Mesothelial cell of epicardium (in vitro differentiated cells): Measurements from ENCODE around the gene LCK. TPM values are rescaled to one million over a fixed set of nuclear protein-coding genes. Genes with fewer than 3 reads are reported as not detected.

Experiments used
- DNase-seq, 2 experiments: peaks; one replicate each; pipeline ENCODE4 v3.0.0; 2021; ENCODE audit warnings: low spot score in 2 of 2; ENCODE audit not compliant: unreplicated experiment in 2 of 2
- H3K27ac Mint-ChIP-seq: 2 replicates; pipeline ENCODE4 v1.8.0; 2021; ENCODE audit warnings: mixed read lengths
- H3K27me3 Mint-ChIP-seq: 2 replicates; pipeline ENCODE4 v1.8.0; 2021; ENCODE audit warnings: low read depth, mixed read lengths
- H3K36me3 Mint-ChIP-seq: 2 replicates; pipeline ENCODE4 v1.8.0; 2021; ENCODE audit warnings: mixed read lengths
- H3K4me1 Mint-ChIP-seq: 2 replicates; pipeline ENCODE4 v1.8.0; 2021; ENCODE audit warnings: mixed read lengths
- H3K4me3 Mint-ChIP-seq: 2 replicates; pipeline ENCODE4 v1.8.0; 2021; ENCODE audit warnings: mild to moderate bottlenecking, moderate library complexity, mixed read lengths
- H3K9me3 Mint-ChIP-seq: 2 replicates; pipeline ENCODE4 v1.8.0; 2021; ENCODE audit warnings: mixed read lengths
- total RNA-seq: library from RNA; stranded (reverse); gene quantifications from 3 replicates; pipeline ENCODE4 v1.2.1, GENCODE V29; 2021
- TF ChIP-seq, protein P1 (sequence below): fragments of 200-600 bp; sonication (generic); IDR thresholded peaks from one replicate; pipeline ENCODE4 v1.5.0; 2021; ENCODE audit warnings: antibody characterized with exemption; ENCODE audit not compliant: unreplicated experiment

Gene LCK
- total RNA-seq, 1 donor from 2014 or later, result 1.4 TPM

DNA sequence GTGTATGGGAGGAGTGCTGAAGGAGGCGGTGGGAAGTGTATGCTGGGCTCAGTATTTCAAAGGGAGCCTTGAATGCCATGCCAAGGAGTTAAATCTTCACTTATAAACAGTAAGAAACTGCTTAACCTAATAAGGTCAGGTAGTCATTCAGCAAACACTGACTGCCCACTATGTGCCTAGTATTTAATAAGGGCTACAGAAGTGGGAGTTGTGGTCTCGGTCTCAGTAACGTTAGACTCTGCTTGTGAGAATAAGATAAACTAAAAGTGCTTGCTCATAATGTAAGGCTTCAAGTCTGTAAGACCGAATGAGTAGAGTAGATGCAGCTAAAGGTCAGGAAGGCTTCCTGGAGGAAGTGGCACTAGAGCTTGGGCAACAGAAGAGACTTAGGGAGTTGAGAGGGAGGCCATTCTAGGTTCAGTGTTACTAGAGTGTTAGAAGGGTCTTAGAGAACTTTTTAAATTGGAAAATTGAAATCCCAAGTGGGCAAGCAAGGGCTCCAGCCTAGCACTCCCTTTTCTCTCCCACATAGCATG is 78.9 kb downstream of the LCK start:
- H3K27me3 Mint-ChIP-seq, result no peaks in the 10 kb centered on the region
- peaks cover 30% of the 10 kb centered on the region for H3K36me3 Mint-ChIP-seq
- no peaks in the 10 kb centered on the region for H3K9me3 Mint-ChIP-seq
- TF ChIP-seq, protein P1, sequence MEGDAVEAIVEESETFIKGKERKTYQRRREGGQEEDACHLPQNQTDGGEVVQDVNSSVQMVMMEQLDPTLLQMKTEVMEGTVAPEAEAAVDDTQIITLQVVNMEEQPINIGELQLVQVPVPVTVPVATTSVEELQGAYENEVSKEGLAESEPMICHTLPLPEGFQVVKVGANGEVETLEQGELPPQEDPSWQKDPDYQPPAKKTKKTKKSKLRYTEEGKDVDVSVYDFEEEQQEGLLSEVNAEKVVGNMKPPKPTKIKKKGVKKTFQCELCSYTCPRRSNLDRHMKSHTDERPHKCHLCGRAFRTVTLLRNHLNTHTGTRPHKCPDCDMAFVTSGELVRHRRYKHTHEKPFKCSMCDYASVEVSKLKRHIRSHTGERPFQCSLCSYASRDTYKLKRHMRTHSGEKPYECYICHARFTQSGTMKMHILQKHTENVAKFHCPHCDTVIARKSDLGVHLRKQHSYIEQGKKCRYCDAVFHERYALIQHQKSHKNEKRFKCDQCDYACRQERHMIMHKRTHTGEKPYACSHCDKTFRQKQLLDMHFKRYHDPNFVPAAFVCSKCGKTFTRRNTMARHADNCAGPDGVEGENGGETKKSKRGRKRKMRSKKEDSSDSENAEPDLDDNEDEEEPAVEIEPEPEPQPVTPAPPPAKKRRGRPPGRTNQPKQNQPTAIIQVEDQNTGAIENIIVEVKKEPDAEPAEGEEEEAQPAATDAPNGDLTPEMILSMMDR, result no peak
- H3K27ac Mint-ChIP-seq, result no peak overlapping the region
- no peak for DNase-seq
- H3K4me1 Mint-ChIP-seq, result peaks cover 36% of the 10 kb centered on the region
- H3K4me3 Mint-ChIP-seq, result no peak overlapping the region

DNA sequence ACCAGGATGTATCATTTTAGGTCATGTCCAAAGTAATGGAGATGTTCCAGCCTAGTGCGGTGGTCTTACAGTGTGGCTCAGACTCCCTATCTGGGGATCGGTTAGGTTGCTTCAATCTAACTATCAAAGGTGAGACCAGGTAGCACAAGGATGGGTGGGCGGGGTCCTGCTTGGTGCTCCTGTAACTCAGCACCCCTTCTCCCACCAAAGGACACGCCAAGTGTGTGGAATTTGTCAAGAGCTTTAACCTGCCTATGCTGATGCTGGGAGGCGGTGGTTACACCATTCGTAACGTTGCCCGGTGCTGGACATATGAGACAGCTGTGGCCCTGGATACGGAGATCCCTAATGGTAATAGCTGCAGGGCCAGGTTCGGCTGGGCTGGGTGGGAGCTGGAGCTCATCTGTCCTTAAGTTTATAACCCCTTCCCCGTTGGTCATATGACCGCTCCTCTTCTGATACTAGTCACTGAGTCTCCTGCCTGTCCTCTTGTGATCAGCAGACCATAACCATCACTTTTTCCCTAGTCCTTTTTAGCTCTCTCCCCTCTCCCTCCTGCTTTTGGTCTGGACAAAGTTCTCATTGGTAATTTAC is 79.6 kb downstream of the LCK start:
- TF ChIP-seq, protein P1, result no peak
- no peak overlapping the region for H3K4me3 Mint-ChIP-seq
- H3K36me3 Mint-ChIP-seq, result peaks cover 25% of the 10 kb centered on the region

DNA sequence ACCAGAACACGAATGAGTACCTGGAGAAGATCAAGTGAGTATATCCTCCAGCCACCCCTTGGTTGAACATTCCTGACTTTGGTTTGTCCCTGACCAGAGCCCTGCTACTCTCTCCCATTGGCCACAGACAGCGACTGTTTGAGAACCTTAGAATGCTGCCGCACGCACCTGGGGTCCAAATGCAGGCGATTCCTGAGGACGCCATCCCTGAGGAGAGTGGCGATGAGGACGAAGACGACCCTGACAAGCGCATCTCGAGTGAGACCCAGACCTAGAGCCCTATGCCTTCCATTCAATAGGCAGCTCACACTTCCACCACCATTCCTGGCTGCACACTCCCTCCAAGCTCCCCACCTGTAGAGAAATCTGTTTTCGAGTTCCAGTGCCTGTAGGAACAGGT is 80.5 kb downstream of the LCK start:
- H3K27me3 Mint-ChIP-seq, result no peaks in the 10 kb centered on the region
- H3K4me1 Mint-ChIP-seq, result peaks cover 37% of the 10 kb centered on the region
- H3K27ac Mint-ChIP-seq, result peak overlapping the region; percentile 90
- peaks cover 25% of the 10 kb centered on the region for H3K36me3 Mint-ChIP-seq
- no peak overlapping the region for H3K4me3 Mint-ChIP-seq
- TF ChIP-seq, protein P1, result no peak
- H3K9me3 Mint-ChIP-seq, result no peaks in the 10 kb centered on the region
- DNase-seq, result no peak

More for the DNA sequence above, 79.6 kb downstream of the LCK start:
- Mint-ChIP-seq H3K9me3 (no peaks in the 10 kb centered on the region), H3K4me1 (peaks cover 37% of the 10 kb centered on the region), H3K27ac (peak overlapping the region; percentile 1), H3K27me3 (no peaks in the 10 kb centered on the region)
- DNase-seq, result no peak

DNA sequence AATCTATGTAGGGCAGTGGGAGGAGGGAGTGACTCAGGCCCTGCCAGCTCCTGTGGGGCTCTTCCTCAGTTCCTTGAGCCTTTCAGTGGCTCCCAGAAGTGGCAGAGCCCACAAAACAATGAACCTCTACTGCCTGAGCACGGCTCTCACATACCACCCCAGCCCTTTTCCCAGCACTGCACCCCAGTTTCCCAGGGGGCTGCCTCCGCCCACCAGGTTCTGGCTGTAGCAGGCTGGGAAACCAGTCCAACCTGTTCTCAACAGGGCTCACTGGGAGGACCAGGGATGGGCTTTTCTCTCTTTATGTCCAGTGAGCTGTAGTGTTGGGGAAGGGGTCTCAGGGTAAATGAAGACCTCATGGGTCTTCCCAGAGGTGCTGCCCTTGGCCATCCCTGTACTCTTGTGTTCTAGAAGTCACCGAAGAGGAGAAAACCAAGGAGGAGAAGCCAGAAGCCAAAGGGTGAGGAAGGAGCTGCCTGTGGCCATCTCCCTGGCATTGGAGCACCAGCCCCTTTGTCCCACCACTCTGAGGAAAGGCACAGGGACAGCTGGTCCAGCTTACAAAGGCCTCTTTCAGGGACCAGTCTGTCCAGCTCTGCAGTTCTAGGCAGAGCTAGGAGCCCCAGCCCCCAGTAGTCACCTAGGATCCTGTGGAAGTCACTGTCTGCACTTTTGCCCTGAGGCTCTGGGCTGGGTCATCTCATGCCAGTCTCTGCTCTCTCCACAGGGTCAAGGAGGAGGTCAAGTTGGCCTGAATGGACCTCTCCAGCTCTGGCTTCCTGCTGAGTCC is 81.4 kb downstream of the LCK start:
- Mint-ChIP-seq H3K27me3 (no peaks in the 10 kb centered on the region), H3K4me3 (peak overlapping the region; percentile 38), H3K9me3 (no peaks in the 10 kb centered on the region), H3K27ac (peak overlapping the region; percentile 90), H3K4me1 (peaks cover 37% of the 10 kb centered on the region), H3K36me3 (peaks cover 23% of the 10 kb centered on the region)
- TF ChIP-seq, protein P1, result no peak
- DNase-seq, result peak in 1 of 2 experiments; percentile 52

DNA sequence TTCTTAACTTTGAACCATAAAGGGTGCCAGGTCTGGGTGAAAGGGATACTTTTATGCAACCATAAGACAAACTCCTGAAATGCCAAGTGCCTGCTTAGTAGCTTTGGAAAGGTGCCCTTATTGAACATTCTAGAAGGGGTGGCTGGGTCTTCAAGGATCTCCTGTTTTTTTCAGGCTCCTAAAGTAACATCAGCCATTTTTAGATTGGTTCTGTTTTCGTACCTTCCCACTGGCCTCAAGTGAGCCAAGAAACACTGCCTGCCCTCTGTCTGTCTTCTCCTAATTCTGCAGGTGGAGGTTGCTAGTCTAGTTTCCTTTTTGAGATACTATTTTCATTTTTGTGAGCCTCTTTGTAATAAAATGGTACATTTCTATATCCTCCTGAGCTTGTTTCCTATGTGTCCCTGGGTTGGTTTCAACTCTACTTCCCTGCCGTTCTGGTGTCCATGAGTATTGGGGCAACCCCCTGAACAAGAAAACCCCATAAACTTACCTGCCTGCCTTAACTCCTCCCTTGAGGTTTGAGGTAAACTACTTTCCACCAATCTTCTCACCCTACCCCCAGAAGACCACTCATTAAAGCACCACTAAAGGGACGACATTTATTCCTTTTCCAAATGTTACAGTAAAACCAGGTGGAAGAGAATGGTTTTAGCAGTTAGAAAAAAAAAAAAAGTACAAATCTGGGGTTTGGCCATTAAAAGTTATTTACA is 82.3 kb downstream of the LCK start:
- H3K27ac Mint-ChIP-seq, result peak overlapping the region; percentile 80
- TF ChIP-seq, protein P1, result no peak
- H3K36me3 Mint-ChIP-seq, result peaks cover 17% of the 10 kb centered on the region
- H3K27me3 Mint-ChIP-seq, result peaks cover 2% of the 10 kb centered on the region
- H3K9me3 Mint-ChIP-seq, result no peaks in the 10 kb centered on the region
- no peak for DNase-seq
- peak overlapping the region; percentile 94 for H3K4me3 Mint-ChIP-seq
- peaks cover 37% of the 10 kb centered on the region for H3K4me1 Mint-ChIP-seq
